ENCODE results near the gene KRTAP3-2.

Gene KRTAP3-2

GRCh38 chr17:41010441-41010840 lies 10.7 kb upstream of the KRTAP3-2 start:
- no peak for DNase-seq (ENCODE audit: low read depth)

GRCh38 chr17:41009936-41010335 lies 10.2 kb upstream of the KRTAP3-2 start:
- no peak for DNase-seq (ENCODE audit: low read depth)

- DNase-seq (ENCODE audit: low read depth) = no peak
Measured at GRCh38 chr17:41009301-41009760, 9.6 kb upstream of the KRTAP3-2 start.

GRCh38 chr17:41008811-41009210 lies 9.1 kb upstream of the KRTAP3-2 start, which contains the start of gene KRTAP3-1:
Gene KRTAP3-1, minus strand, starts transcription at chr17:41009128. Its CDS starts 54 bp downstream, at chr17:41009074.
- no peak for DNase-seq (ENCODE audit: low read depth)

- no peak for DNase-seq (ENCODE audit: low read depth)
Measured at GRCh38 chr17:41004397-41004796, 4.7 kb upstream of the KRTAP3-2 start.

- DNase-seq (ENCODE audit: low read depth) = no peak
Measured at GRCh38 chr17:41003926-41004325, 4.2 kb upstream of the KRTAP3-2 start.

- DNase-seq (ENCODE audit: low read depth) = no peak
Measured at GRCh38 chr17:41002814-41003213, 3.1 kb upstream of the KRTAP3-2 start.

- DNase-seq (ENCODE audit: low read depth) = no peak
Measured at GRCh38 chr17:41001795-41002194, 2.1 kb upstream of the KRTAP3-2 start.

GRCh38 chr17:40997361-40997760 lies 2.3 kb downstream of the KRTAP3-2 start:
- no peak for DNase-seq (ENCODE audit: low read depth)

- DNase-seq (ENCODE audit: low read depth) = no peak
Measured at GRCh38 chr17:40996829-40997228, 2.9 kb downstream of the KRTAP3-2 start.

GRCh38 chr17:40995116-40995515 lies 4.6 kb downstream of the KRTAP3-2 start:
- no peak for DNase-seq (ENCODE audit: low read depth)

- no peak for DNase-seq (ENCODE audit: low read depth)
Measured at GRCh38 chr17:40993839-40994238, 5.9 kb downstream of the KRTAP3-2 start, which contains the start of gene KRTAP3-3. Gene KRTAP3-3, minus strand, starts transcription at chr17:40994164. Its CDS starts 67 bp downstream, at chr17:40994097.

GRCh38 chr17:40993084-40993483 lies 6.6 kb downstream of the KRTAP3-2 start:
- no peak for DNase-seq (ENCODE audit: low read depth)

GRCh38 chr17:40992666-40993065 lies 7.0 kb downstream of the KRTAP3-2 start:
- DNase-seq (ENCODE audit: low read depth) = no peak

- DNase-seq (ENCODE audit: low read depth) = no peak
Measured at GRCh38 chr17:40986920-40987319, 12.8 kb downstream of the KRTAP3-2 start.

GRCh38 chr17:40984226-40984625 lies 15.5 kb downstream of the KRTAP3-2 start, which contains the start of gene KRT40:
Gene KRT40, minus strand, starts transcription at chr17:40984326. Its CDS starts 53 bp downstream, at chr17:40984273.
- no peak for DNase-seq (ENCODE audit: low read depth)

GRCh38 chr17:40981115-40981514 lies 18.6 kb downstream of the KRTAP3-2 start:
- no peak for DNase-seq (ENCODE audit: low read depth)

GRCh38 chr17:40980596-40980995 lies 19.1 kb downstream of the KRTAP3-2 start:
- DNase-seq (ENCODE audit: low read depth) = no peak

- no peak for DNase-seq (ENCODE audit: low read depth)
Measured at GRCh38 chr17:40980117-40980516, 19.6 kb downstream of the KRTAP3-2 start.

- no peak for DNase-seq (ENCODE audit: low read depth)
Measured at GRCh38 chr17:40978575-40979151, 21.0 kb downstream of the KRTAP3-2 start.

- no peak for DNase-seq (ENCODE audit: low read depth)
Measured at GRCh38 chr17:40975516-40975915, 24.2 kb downstream of the KRTAP3-2 start.

- DNase-seq (ENCODE audit: low read depth) = no peak
Measured at GRCh38 chr17:40974366-40974765, 25.3 kb downstream of the KRTAP3-2 start.

- DNase-seq (ENCODE audit: low read depth) = no peak
Measured at GRCh38 chr17:40967582-40967981, 32.1 kb downstream of the KRTAP3-2 start.

- no peak for DNase-seq (ENCODE audit: low read depth)
Measured at GRCh38 chr17:40966848-40967247, 32.9 kb downstream of the KRTAP3-2 start, which contains the start of gene KRT39. Gene KRT39, minus strand, starts transcription at chr17:40966948. Its CDS starts 92 bp downstream, at chr17:40966856.

Measured in activated T-cell treated with anti-CD3 and anti-CD28 coated beads for 48 hours (primary cell).